HG02973 (cell line): ENCODE measurements around the gene C1QL4.

Experiments
- ATAC-seq: cut with Tn5 transposase; IDR thresholded peaks from one replicate; pipeline ENCODE4 v1.9.1; 2021; ENCODE audit warnings: moderate library complexity; ENCODE audit not compliant: unreplicated experiment

The C1QL4 gene

GRCh38 chr12:49309386-49309785 is 27.6 kb downstream of the C1QL4 start:
- no peak for ATAC-seq

- ATAC-seq = no peak
These were observed 31.1 kb downstream of the C1QL4 start for GRCh38 chr12:49305762-49306510.

- ATAC-seq = no peak
These were observed 32.8 kb downstream of the C1QL4 start for GRCh38 chr12:49304161-49304560.

DNA sequence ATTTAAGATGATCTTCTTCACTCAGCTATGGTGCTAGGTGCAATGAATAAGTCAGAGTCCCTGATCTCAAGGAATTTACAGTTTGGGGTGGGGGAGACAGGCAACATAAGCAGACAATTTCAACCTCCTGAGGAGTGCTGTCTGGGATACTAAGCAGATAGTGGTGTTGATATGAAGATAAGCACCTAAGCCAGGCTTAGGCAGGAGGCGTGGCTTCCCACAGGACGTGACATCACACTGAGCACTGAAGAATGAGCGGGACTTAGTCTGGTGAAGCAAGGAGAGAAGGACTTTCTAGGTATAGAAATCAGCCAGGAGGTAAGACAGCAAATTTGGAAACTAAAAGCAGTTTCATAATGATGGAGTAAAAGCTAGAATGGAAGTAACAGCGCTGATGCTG is 35.2 kb downstream of the C1QL4 start:
- no peak for ATAC-seq

- no peak for ATAC-seq
These were observed 38.8 kb downstream of the C1QL4 start for GRCh38 chr12:49298160-49298559.

DNA sequence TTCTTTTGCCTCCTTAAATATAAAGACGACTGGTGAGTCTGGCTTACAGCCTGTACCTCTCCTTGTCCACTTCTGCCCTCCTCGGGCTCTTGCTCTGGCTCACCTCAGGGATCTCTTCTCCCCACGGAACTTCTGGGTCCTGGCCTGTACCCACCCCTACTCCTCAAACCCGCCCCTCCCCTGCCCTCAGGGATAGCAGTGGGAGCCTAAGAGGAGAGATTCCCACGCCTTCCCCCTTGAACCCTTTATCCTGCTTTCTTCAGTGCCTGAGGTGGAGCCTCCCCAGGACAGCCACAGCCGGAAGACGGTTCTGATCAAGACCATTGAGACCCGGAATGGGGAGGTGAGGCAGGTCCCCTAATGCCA is 39.3 kb downstream of the C1QL4 start:
- ATAC-seq = no peak

- no peak for ATAC-seq
These were observed 39.9 kb downstream of the C1QL4 start for GRCh38 chr12:49296836-49297694.

DNA sequence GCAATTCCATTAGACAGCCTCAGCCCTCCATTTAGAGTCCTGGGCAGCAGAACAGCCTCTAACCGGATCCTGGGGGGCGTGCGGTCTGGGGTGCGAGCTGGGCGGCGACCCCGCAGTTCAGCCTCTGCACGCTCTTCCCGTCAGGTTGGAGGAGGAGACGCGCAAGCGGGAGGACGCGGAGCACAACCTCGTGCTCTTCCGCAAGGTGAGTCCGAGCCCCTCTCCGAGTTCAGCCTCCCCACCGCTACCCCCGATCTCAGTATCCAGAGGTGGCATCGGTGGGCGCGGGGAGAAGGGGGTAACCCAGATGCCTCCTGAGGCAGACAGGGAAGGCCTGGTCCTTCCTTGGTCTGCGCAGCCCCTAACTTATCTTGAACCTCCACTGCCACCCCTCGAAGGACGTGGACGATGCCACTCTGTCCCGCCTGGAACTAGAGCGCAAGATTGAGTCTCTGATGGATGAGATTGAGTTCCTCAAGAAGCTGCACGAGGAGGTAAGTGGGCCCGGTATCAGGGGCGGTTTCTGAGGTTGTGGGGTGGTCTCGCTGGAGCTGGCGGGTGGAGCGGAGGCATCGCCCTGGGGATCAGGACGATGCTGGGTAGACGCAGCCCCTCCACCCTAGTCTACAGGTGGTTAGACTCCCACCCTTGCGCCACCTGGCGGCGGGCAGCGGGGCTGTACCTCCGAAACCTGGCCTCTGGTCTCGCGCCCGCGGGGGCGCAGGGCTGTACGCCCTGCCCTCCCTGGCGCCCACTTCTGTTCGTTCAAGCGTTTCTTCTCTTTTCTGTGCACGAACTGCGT is 40.8 kb downstream of the C1QL4 start:
- no peak for ATAC-seq

DNA sequence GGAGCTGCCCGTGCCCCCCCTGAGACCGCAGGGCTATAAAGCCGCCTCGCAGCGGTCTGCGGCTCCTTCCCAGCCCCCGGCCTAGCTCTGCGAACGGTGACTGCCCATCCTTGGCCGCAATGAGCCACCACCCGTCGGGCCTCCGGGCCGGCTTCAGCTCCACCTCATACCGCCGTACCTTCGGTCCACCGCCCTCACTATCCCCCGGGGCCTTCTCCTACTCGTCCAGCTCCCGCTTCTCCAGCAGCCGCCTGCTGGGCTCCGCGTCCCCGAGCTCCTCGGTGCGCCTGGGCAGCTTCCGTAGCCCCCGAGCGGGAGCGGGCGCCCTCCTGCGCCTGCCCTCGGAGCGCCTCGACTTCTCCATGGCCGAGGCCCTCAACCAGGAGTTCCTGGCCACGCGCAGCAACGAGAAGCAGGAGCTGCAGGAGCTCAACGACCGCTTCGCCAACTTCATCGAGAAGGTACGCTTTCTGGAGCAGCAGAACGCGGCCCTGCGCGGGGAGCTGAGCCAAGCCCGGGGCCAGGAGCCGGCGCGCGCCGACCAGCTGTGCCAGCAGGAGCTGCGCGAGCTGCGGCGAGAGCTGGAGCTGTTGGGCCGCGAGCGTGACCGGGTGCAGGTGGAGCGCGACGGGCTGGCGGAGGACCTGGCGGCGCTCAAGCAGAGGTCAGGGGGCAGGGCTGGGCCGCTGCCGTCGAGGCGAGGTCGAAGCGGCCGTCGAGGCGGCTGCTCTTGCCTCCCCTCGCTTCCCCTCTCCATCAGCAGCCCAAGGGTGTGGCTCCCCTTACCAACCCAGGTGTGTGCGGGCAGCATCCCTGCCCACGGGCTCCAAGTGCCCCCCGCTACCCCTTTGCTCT is 41.7 kb downstream of the C1QL4 start, which contains the start of gene PRPH:
Gene PRPH, plus strand, starts transcription at position 66 of the 855 bp plus-strand sequence. Its CDS starts 54 bp downstream, at position 120.
- ATAC-seq = no peak

DNA sequence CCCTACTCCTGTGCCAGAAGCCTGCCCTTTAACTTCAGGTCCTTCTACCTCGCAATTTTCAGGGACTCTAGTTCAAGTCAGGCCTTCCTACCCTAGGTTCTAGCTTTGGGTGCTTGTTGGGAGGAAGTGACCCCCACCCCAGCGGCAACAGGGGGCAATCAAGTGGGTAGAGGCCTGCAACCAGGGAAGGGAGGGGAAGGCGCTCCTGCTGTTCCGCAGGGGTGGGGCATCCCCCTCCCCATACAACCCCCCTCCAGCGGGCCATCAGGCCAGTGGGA is 42.2 kb downstream of the C1QL4 start:
- ATAC-seq = no peak

- ATAC-seq = no peak
These were observed 42.7 kb downstream of the C1QL4 start for GRCh38 chr12:49294086-49294803.

DNA sequence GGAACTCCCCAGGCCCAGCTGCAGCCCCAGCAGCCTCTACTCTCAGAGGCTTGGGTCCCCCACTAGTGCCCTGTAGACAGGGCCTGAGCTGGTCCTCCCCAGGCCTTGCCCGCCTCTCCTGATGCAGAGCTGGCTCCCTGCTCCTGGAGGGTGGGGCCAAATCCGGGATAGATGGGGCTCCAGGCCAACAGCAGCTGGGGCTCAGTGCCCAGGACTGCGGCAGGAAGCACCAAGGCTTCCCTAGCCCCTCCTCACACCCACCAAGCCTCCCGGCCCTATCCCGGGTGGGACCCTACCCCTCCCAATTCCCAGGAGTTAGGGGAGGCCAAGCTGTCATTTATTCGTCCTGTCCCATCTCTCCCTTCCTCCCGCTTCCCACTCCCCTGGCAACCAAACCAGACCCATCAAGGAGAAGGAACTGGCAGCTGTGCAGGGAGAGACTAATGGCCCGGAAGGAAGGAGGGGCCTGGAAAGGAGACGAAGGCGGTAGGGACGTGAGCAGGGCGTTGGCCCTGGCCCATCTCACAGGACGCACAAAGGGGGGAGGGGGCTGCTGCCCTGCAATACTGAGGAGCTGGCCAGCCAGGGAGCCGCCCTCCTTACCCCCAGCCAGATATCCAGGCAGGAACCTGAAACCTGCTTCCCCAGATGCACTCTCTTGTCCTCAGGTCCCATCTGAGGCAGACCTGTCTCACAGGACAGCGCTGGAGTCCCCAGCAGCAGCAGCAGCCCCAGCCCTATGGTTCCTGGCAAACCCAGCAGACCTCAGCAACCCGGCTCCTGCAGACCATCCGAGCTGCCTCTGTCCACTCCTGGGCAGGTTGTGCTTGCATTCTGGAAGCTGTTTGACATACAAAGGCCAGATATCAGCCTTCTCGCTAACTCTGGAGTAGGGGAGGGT is 43.7 kb downstream of the C1QL4 start:
- no peak for ATAC-seq

DNA sequence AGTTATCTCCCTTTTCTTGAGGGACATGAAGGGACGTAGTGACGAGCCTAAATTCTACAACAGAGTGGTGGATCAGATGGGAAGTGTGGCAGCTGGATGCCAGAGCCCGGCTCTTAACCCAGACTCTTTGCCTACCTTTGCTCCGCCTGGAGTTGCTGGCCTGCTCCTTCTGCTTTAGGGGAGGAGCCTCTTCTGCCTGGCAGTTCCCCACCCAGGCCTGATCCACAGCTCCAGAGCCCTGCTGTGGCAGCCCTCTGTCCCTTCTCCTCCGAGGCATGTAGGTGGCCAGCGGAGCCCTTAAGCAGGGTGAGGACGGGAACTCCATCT is 44.3 kb downstream of the C1QL4 start:
- no peak for ATAC-seq

DNA sequence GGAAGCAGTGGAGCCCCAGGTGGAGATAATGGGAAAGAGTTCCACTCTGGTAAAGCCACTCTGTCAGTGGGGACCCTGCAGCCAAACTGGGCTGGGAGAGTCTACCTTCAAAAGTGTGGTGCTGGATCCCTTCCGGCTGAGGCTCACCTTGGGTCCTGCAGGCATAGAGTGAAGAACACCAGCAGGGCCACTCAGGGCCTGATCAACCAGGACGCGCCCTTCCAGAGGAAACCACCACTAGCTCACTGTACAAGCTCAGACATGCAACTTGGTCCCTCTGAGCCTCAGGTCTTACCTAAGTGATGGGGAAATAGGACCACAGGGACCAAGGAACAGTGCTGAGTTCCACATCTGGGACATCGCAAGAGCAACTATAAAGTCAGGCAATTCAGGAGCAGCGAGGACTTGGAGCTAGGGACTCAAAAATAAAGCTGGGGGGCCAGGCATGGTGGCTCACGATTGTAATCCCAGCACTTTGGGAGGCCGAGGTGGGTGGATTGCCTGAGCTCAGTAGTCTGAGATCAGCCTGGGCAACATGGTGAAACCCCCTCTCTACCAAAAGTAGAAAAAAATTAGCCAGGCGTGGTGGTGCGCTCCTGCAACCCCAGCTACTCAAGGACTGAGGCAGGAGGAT is 47.9 kb downstream of the C1QL4 start:
- no peak for ATAC-seq

GRCh38 chr12:49288412-49288853 is 48.6 kb downstream of the C1QL4 start:
- ATAC-seq = no peak

- ATAC-seq = no peak
These were observed 49.1 kb downstream of the C1QL4 start for GRCh38 chr12:49287876-49288275.

- no peak for ATAC-seq
These were observed 52.3 kb downstream of the C1QL4 start for GRCh38 chr12:49284672-49285071.

GRCh38 chr12:49283541-49284429 is 53.2 kb downstream of the C1QL4 start:
- ATAC-seq = no peak
